Measurements from ENCODE around the gene CHRND. TPM values are rescaled to one million over a fixed set of nuclear protein-coding genes. Genes with fewer than 3 reads are reported as not detected.
A peak's percentile ranks its signal among the peaks of the same experiment; 100 is the strongest.

The CHRND gene
- polyA plus RNA-seq, 3 donors = not detected

- Histone ChIP-seq H3K27ac (ENCODE audit: low read depth in 1 of 2, low read length in 2 of 2) (no peak overlapping the region), H3K9ac (ENCODE audit: insufficient read depth, low read length, poor library complexity, severe bottlenecking) (no peak overlapping the region), H3K79me2 (ENCODE audit: insufficient read depth, low read length) (no peaks in the 10 kb centered on the region), H2AFZ (ENCODE audit: insufficient read depth, low read depth, low read length, poor library complexity, severe bottlenecking) (no peak overlapping the region), H3K4me1 (ENCODE audit: control insufficient read depth in 1 of 2, insufficient read depth in 2 of 2, low read length in 2 of 2) (no peaks in the 10 kb centered on the region), H3K27me3 (ENCODE audit: control insufficient read depth in 2 of 2, insufficient read depth in 2 of 2, low read length in 2 of 2) (peaks cover 15 to 40% of the 10 kb centered on the region in 2 donors), H3K36me3 (replicated peaks in 1 of 2; ENCODE audit: control insufficient read depth in 1 of 2, insufficient read depth in 2 of 2, low read length in 2 of 2) (no peaks in the 10 kb centered on the region), H4K20me1 (ENCODE audit: insufficient read depth, low read length) (no peaks in the 10 kb centered on the region), H3K9me3 (replicated peaks in 1 of 2; ENCODE audit: control insufficient read depth in 1 of 2, insufficient read depth in 1 of 2, low read length in 2 of 2) (peaks cover 0 to 11% of the 10 kb centered on the region in 2 donors), H3K4me2 (replicated peaks; ENCODE audit: extremely low read depth, low read length, poor library complexity, severe bottlenecking) (no peak overlapping the region), H3K4me3 (replicated peaks in 1 of 3; ENCODE audit: low read depth in 2 of 3, low read length in 3 of 3) (no peak overlapping the region)
- Mint-ChIP-seq H3K9me3 (peaks cover 0 to 6% (median 0%) of the 10 kb centered on the region in 7 donors), H3K4me1 (peaks cover 2% of the 10 kb centered on the region), H3K27ac (no peak overlapping the region), H3K4me3 (peak overlapping the region in 1 of 2 donors; percentile 42), H3K36me3 (no peaks in the 10 kb centered on the region), H3K27me3 (ENCODE audit: low read depth in 3 of 3) (peaks cover 46 to 72% (median 59%) of the 10 kb centered on the region in 3 donors)
- DNase-seq = no peak
- TF ChIP-seq CTCF (IDR thresholded peaks at IDR 0.05) = no peak
- 84% methylated on average over 3 of the region's 10 CpGs for WGBS (ENCODE audit: insufficient coverage)
- intact Hi-C loops (cut with micrococcal nuclease) = no loop called here
Measured at GRCh38 chr2:232501794-232502390, 24.1 kb upstream of the CHRND start.

GRCh38 chr2:232502511-232502910 lies 23.4 kb upstream of the CHRND start:
- no peak for DNase-seq

More at GRCh38 chr2:232502511-232502910, 23.4 kb upstream of the CHRND start:
- 16% methylated on average over 12 of the region's 21 CpGs for WGBS (ENCODE audit: insufficient coverage)
- Histone ChIP-seq H2AFZ (ENCODE audit: insufficient read depth, low read depth, low read length, poor library complexity, severe bottlenecking) (no peak overlapping the region), H3K9me3 (replicated peaks in 1 of 2; ENCODE audit: control insufficient read depth in 1 of 2, insufficient read depth in 1 of 2, low read length in 2 of 2) (peaks cover 0 to 11% of the 10 kb centered on the region in 2 donors), H3K4me1 (ENCODE audit: control insufficient read depth in 1 of 2, insufficient read depth in 2 of 2, low read length in 2 of 2) (no peaks in the 10 kb centered on the region), H3K9ac (ENCODE audit: insufficient read depth, low read length, poor library complexity, severe bottlenecking) (no peak overlapping the region), H3K27ac (ENCODE audit: low read depth in 1 of 2, low read length in 2 of 2) (no peak overlapping the region), H3K27me3 (ENCODE audit: control insufficient read depth in 2 of 2, insufficient read depth in 2 of 2, low read length in 2 of 2) (peaks cover 15 to 40% of the 10 kb centered on the region in 2 donors), H3K4me2 (replicated peaks; ENCODE audit: extremely low read depth, low read length, poor library complexity, severe bottlenecking) (no peak overlapping the region), H3K36me3 (replicated peaks in 1 of 2; ENCODE audit: control insufficient read depth in 1 of 2, insufficient read depth in 2 of 2, low read length in 2 of 2) (no peaks in the 10 kb centered on the region), H3K4me3 (replicated peaks in 1 of 3; ENCODE audit: low read depth in 2 of 3, low read length in 3 of 3) (no peak overlapping the region), H3K79me2 (ENCODE audit: insufficient read depth, low read length) (no peaks in the 10 kb centered on the region), H4K20me1 (ENCODE audit: insufficient read depth, low read length) (no peaks in the 10 kb centered on the region)
- Mint-ChIP-seq H3K4me1 (peaks cover 2% of the 10 kb centered on the region), H3K27me3 (ENCODE audit: low read depth in 3 of 3) (peaks cover 46 to 74% (median 59%) of the 10 kb centered on the region in 3 donors), H3K4me3 (peak overlapping the region in 1 of 2 donors; percentile 68), H3K27ac (no peak overlapping the region), H3K36me3 (no peaks in the 10 kb centered on the region), H3K9me3 (peaks cover 0 to 6% (median 0%) of the 10 kb centered on the region in 7 donors)
- TF ChIP-seq CTCF (IDR thresholded peaks at IDR 0.05) = no peak
- intact Hi-C loops (cut with micrococcal nuclease) = no loop called here
